MG63 (cell line): ENCODE data around the gene SSPN. TPM values are rescaled to one million over a fixed set of nuclear protein-coding genes. Genes with fewer than 3 reads are reported as not detected.

ENCODE experiments used
- DNase-seq: peaks from one replicate; pipeline ENCODE4 v3.0.0-alpha.2; 2020
- H3K27me3 ChIP-seq: fragments of 250-450 bp; sonication (Bioruptor Pico); 2 replicates; pipeline ENCODE4 v1.5.1; 2020; ENCODE audit warnings: mild to moderate bottlenecking, moderate library complexity
- H3K36me3 ChIP-seq: fragments of 250-450 bp; sonication (Bioruptor Pico); 2 replicates; pipeline ENCODE4 v1.5.1; 2020; ENCODE audit warnings: mild to moderate bottlenecking, moderate library complexity
- H3K4me3 ChIP-seq: fragments of 250-450 bp; sonication (Bioruptor Pico); 2 replicates; pipeline ENCODE4 v1.5.1; 2020; ENCODE audit warnings: mild to moderate bottlenecking, moderate library complexity
- H3K9me3 ChIP-seq: fragments of 250-450 bp; sonication (Bioruptor Pico); 2 replicates; pipeline ENCODE4 v1.5.1; 2020; ENCODE audit warnings: mild to moderate bottlenecking, moderate library complexity
- total RNA-seq: library from RNA; depleted of rRNA; stranded (reverse); fragments of >200 nt; shearing (Covaris generic); gene quantifications from 2 replicates; pipeline ENCODE4 v1.2.3, GENCODE V29; 2014; ENCODE audit warnings: low replicate concordance

SSPN gene
- total RNA-seq, 1 experiment from 2014 or later = 0.13 TPM

DNA sequence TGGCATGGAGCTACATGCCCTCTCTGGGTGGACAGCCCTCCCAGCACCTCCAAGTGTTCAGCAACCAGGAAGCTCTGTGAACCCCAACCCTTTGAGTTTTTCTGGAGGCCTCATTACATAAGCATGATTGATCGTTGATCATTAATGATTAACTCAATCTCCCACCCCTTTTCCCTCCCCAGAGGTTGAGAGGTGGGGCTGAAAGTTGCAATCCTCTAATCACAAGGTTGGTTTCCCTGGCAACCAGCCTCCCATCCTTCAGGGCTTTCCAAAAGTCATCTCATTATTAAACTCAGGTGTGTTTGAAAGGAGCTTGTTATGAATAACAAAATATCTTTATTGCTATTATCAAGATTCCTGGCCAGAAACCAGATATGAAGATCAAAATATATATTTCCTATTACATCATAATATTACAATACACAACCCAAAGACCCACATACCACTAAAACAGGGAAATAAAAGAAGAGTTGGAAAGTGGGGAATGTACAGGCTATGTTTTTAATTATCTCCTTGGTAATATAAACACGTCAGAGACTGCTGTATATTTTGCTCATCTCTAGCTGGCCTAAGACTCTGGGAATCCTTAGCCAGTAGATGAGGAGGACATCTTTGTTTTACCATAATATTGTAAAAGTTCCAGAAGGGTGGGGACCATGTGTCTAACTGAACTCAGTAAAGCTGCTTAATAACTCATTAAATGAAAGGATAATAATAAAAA, 73.6 kb downstream of the SSPN start:
- no peaks in the 10 kb centered on the region; the same call in 1 of the 2 replicates for H3K27me3 ChIP-seq
- H3K36me3 ChIP-seq = no peaks in the 10 kb centered on the region
- DNase-seq = no peak
- no peak overlapping the region for H3K4me3 ChIP-seq
- no peaks in the 10 kb centered on the region; the same call in 1 of the 2 replicates for H3K9me3 ChIP-seq

DNA sequence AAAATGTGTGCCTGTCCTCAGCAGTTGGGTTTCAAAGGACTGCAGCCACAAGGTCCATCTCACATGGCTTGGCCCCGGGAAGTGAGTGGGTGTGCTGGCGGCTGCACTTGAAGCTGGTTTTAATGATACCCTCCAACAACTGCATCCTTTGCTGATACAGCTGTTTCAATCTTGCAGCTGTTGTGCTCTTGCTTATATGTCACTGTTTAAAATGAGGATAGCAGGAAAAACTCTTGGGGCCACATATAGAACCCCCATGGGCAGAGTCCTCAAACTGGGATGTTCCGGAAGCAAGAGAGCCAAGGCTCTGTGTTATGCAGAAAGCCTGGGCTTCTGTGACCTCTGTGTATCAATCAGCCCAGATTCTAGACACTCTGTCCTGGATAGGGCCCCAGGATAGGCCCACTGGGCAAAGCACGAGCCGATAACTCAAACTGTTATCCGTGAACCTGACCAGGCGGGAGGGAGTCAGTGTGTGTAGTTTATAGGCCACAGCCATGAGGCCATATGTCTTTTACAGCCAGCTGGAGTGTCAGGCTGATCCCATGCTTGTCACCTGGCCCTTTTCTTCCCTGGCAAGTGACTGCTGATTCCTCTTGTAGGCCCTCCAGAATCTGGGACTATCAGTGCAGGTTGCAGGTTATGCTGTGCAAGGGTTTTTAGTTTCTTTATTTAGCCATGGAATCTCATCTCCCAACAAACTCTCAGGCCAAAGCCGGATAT, 74.3 kb downstream of the SSPN start:
- Histone ChIP-seq H3K36me3 (no peaks in the 10 kb centered on the region), H3K27me3 (no peaks in the 10 kb centered on the region; the same call in 1 of the 2 replicates)
- DNase-seq = no peak

DNA sequence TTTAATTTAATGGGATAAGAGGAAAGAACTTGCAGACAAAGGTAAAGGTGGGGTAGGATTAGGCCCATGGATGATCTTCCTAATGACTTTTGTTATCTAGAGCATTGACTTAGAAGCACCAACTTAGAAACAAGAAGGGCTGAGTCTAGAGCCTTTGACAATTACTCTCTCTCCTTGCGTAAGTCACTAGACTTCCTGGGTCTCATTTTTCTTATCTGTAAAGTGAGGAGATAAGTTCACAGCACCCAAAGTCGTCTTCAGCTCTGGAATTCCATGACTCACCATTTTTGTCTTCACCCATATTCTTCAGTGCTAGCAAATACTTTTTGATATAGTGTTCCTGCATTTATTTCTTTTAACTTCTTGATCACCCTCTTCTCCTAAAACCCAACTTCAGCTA, 75.7 kb downstream of the SSPN start:
- H3K36me3 ChIP-seq = no peaks in the 10 kb centered on the region
- H3K4me3 ChIP-seq = no peak overlapping the region
- H3K27me3 ChIP-seq = no peaks in the 10 kb centered on the region; the same call in 1 of the 2 replicates
- H3K9me3 ChIP-seq = no peaks in the 10 kb centered on the region; the same call in 1 of the 2 replicates
- no peak for DNase-seq

More for the DNA sequence above, 74.3 kb downstream of the SSPN start:
- H3K4me3 ChIP-seq = no peak overlapping the region
- no peaks in the 10 kb centered on the region; the same call in 1 of the 2 replicates for H3K9me3 ChIP-seq

GRCh38 chr12:26271889-26272492, 76.6 kb downstream of the SSPN start:
- no peaks in the 10 kb centered on the region for H3K27me3 ChIP-seq
- H3K9me3 ChIP-seq = no peaks in the 10 kb centered on the region; the same call in 1 of the 2 replicates
- DNase-seq = peak; percentile 35
- no peak overlapping the region for H3K4me3 ChIP-seq
- H3K36me3 ChIP-seq = no peaks in the 10 kb centered on the region

- no peaks in the 10 kb centered on the region for H3K9me3 ChIP-seq
- no peak for DNase-seq
- H3K4me3 ChIP-seq = no peak overlapping the region
- H3K36me3 ChIP-seq = no peaks in the 10 kb centered on the region
- H3K27me3 ChIP-seq = no peaks in the 10 kb centered on the region
Observed at GRCh38 chr12:26272851-26273250, 77.5 kb downstream of the SSPN start.

DNA sequence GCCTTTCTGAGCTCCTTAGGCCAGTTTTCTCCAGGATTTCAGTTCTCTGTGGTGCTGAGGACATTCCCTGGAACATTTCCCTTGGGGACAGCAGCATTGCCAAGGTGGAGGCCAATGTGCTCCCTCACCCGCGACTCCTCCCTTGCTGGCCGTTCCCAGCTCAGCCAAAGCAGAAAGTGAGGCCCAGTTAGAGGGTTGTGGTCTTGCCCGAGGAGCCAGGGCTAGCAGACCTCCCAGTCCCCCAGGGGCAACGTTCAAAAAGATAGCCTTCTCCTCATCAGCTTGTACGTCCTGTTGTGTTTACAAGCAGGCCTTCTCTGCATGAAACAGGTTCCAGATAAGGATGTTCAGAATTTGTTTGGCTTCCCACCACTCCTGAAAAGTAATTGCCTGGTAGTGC, 78.4 kb downstream of the SSPN start:
- Histone ChIP-seq H3K27me3 (no peaks in the 10 kb centered on the region), H3K4me3 (no peak overlapping the region), H3K36me3 (no peaks in the 10 kb centered on the region), H3K9me3 (no peaks in the 10 kb centered on the region)
- no peak for DNase-seq

GRCh38 chr12:26274441-26275312, 79.3 kb downstream of the SSPN start:
- H3K4me3 ChIP-seq = no peak overlapping the region

GRCh38 chr12:26275313-26276131, 80.1 kb downstream of the SSPN start:
- H3K27me3 ChIP-seq = no peaks in the 10 kb centered on the region
- H3K4me3 ChIP-seq = no peak overlapping the region
- no peaks in the 10 kb centered on the region for H3K9me3 ChIP-seq
- no peak for DNase-seq
- no peaks in the 10 kb centered on the region for H3K36me3 ChIP-seq

More at GRCh38 chr12:26274441-26275312, 79.3 kb downstream of the SSPN start:
- H3K27me3 ChIP-seq = no peaks in the 10 kb centered on the region
- no peaks in the 10 kb centered on the region for H3K9me3 ChIP-seq
- no peaks in the 10 kb centered on the region for H3K36me3 ChIP-seq
- peak; percentile 94 for DNase-seq

- Histone ChIP-seq H3K9me3 (no peaks in the 10 kb centered on the region), H3K4me3 (no peak overlapping the region)
- DNase-seq = no peak
Observed at GRCh38 chr12:26276709-26277108, 81.3 kb downstream of the SSPN start.

DNA sequence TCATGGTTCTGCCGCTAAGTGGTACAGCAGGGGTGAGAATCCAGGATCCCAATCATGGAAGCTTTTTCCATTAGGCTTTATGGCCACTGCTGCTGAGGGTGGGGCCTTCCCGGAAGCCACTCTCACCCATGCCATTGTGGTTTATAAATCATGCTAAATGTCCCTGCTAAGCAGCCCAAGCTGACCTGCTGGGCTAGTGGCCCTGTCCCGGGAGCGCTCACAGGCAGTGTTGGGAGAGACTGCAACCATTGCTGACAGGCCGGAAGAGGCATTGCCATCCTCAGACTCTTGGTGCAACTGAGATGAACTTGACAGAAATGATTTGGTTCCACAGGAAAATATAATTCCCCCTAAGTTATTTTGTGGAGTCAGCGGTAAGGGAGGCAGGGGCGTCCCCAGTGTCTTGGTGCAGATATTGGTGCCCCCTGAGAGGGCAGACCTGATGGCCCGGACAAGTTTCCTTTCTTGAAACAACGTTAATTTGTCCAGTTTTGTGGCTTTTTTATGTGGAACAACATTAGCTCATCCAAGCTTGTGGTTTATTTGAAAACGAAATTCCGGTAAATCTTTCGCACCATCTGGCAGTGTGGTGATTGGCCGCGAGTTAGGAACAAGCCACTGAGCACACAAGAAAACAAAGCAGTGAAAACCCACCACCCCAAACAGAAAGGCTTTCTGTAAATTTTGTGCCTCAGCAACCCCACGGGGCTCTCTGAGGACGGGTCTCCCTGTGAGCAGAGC, 82.3 kb downstream of the SSPN start:
- H3K9me3 ChIP-seq = no peaks in the 10 kb centered on the region
- no peak overlapping the region for H3K4me3 ChIP-seq
- no peaks in the 10 kb centered on the region for H3K27me3 ChIP-seq
- DNase-seq = no peak
- no peaks in the 10 kb centered on the region for H3K36me3 ChIP-seq

More at GRCh38 chr12:26276709-26277108, 81.3 kb downstream of the SSPN start:
- Histone ChIP-seq H3K27me3 (no peaks in the 10 kb centered on the region), H3K36me3 (no peaks in the 10 kb centered on the region)

- no peaks in the 10 kb centered on the region for H3K9me3 ChIP-seq
- DNase-seq = no peak
- no peaks in the 10 kb centered on the region for H3K27me3 ChIP-seq
- no peaks in the 10 kb centered on the region for H3K36me3 ChIP-seq
- no peak overlapping the region for H3K4me3 ChIP-seq
Observed at GRCh38 chr12:26278266-26278665, 82.9 kb downstream of the SSPN start.

GRCh38 chr12:26278666-26279065, 83.3 kb downstream of the SSPN start:
- no peak for DNase-seq
- no peaks in the 10 kb centered on the region for H3K36me3 ChIP-seq
- H3K27me3 ChIP-seq = no peaks in the 10 kb centered on the region
- H3K4me3 ChIP-seq = no peak overlapping the region
- H3K9me3 ChIP-seq = no peaks in the 10 kb centered on the region

- DNase-seq = no peak
- no peak overlapping the region for H3K4me3 ChIP-seq
- no peaks in the 10 kb centered on the region for H3K27me3 ChIP-seq
- H3K36me3 ChIP-seq = no peaks in the 10 kb centered on the region
- H3K9me3 ChIP-seq = no peaks in the 10 kb centered on the region
Observed at GRCh38 chr12:26279091-26279490, 83.7 kb downstream of the SSPN start.

GRCh38 chr12:26279908-26280307, 84.5 kb downstream of the SSPN start:
- no peak overlapping the region for H3K4me3 ChIP-seq
- no peak for DNase-seq
- no peaks in the 10 kb centered on the region for H3K9me3 ChIP-seq
- no peaks in the 10 kb centered on the region for H3K27me3 ChIP-seq
- no peaks in the 10 kb centered on the region for H3K36me3 ChIP-seq

DNA sequence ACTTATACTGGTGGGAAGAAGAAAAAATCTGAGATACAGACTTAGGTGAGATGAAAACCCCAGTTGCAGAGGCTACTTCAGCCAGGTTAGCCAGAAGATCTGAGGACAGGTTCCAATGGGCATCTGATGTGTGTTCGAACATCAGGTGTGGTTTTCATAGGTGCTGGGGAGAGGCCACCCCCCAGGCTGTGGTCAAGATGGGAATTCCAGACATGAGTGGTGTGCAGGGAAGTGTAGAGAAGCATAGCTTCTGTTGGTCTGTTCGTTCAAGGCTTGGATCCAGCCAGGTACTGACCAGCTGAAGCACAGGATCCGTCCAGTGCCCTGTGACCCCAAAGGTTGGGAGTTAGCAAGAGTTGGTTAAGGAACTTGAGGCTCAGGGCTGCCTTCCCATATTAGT, 85.5 kb downstream of the SSPN start:
- Histone ChIP-seq H3K9me3 (no peaks in the 10 kb centered on the region; the same call in 1 of the 2 replicates), H3K36me3 (no peaks in the 10 kb centered on the region), H3K27me3 (no peaks in the 10 kb centered on the region), H3K4me3 (no peak overlapping the region)
- no peak for DNase-seq
